SK-N-SH treated with all-trans-retinoic acid at 6 μM for 48 hours (cell line): ENCODE data around the gene DPYD.

ENCODE experiments used
- ARNTL ChIP-seq: fragments of 450-650 bp; formaldehyde crosslinking; IDR thresholded peaks from 2 replicates; pipeline ENCODE4 v1.5.0; 2020; ENCODE audit warnings: low read depth, mild to moderate bottlenecking, moderate library complexity, borderline replicate concordance
- ESRRG ChIP-seq: fragments of 250-450 bp; sonication (Bioruptor Pico); IDR thresholded peaks from 2 replicates; pipeline ENCODE4 v1.6.1; 2021; ENCODE audit warnings: mild to moderate bottlenecking
- PATZ1 ChIP-seq: fragments of 250-450 bp; sonication (Bioruptor Pico); IDR thresholded peaks from 2 replicates; pipeline ENCODE4 v1.8.0; 2020; ENCODE audit warnings: mild to moderate bottlenecking, moderate library complexity, borderline replicate concordance
- POU6F1 ChIP-seq: fragments of 250-450 bp; sonication (Bioruptor Pico); IDR thresholded peaks from 2 replicates; pipeline ENCODE4 v1.8.0; 2021; ENCODE audit warnings: low read depth, mild to moderate bottlenecking, moderate library complexity, borderline replicate concordance
- PPARA ChIP-seq: fragments of 250-450 bp; sonication (Bioruptor Pico); IDR thresholded peaks from 2 replicates; pipeline ENCODE4 v1.5.0; 2020; ENCODE audit warnings: mild to moderate bottlenecking, borderline replicate concordance
- RARB ChIP-seq: fragments of 250-450 bp; sonication (Bioruptor Pico); IDR thresholded peaks from 2 replicates; pipeline ENCODE4 v1.8.0; 2021; ENCODE audit warnings: mild to moderate bottlenecking, moderate library complexity
- SNAI2 ChIP-seq: fragments of 250-450 bp; sonication (Bioruptor Pico); IDR thresholded peaks from 2 replicates; pipeline ENCODE4 v1.5.0; 2020; ENCODE audit warnings: mild to moderate bottlenecking, moderate library complexity
- ZC3H10 ChIP-seq: fragments of 250-450 bp; sonication (Bioruptor Pico); IDR thresholded peaks from 2 replicates; pipeline ENCODE4 v1.5.1; 2021; ENCODE audit warnings: mild to moderate bottlenecking, moderate library complexity
- ZFP3 ChIP-seq: fragments of 250-450 bp; sonication (Bioruptor Pico); IDR thresholded peaks from 2 replicates; pipeline ENCODE4 v1.5.0; 2020; ENCODE audit warnings: mild to moderate bottlenecking, moderate library complexity
- ZFP30 ChIP-seq: fragments of 450-650 bp; formaldehyde crosslinking; IDR thresholded peaks from 2 replicates; pipeline ENCODE4 v1.5.0; 2022; ENCODE audit warnings: mild to moderate bottlenecking, moderate library complexity
- ZNF70 ChIP-seq: fragments of 450-650 bp; formaldehyde crosslinking; IDR thresholded peaks from 2 replicates; pipeline ENCODE4 v1.5.0; 2020; ENCODE audit warnings: mild to moderate bottlenecking, moderate library complexity
- TF ChIP-seq, protein P1 (sequence below): fragments of 250-450 bp; sonication (Bioruptor Pico); IDR thresholded peaks from 2 replicates; pipeline ENCODE4 v1.5.1; 2021; ENCODE audit warnings: mild to moderate bottlenecking, moderate library complexity
- TF ChIP-seq, protein P2 (sequence below): fragments of 250-450 bp; sonication (Bioruptor Pico); IDR thresholded peaks from 2 replicates; pipeline ENCODE4 v1.5.0; 2020; ENCODE audit warnings: mild to moderate bottlenecking, moderate library complexity

GRCh38 chr1:97938285-97938642 is 17.4 kb upstream of the DPYD start:
- TF ChIP-seq SNAI2 (CRISPR knock-in tag) (no peak), ZFP30 (CRISPR knock-in tag) (no peak), PATZ1 (CRISPR knock-in tag) (no peak), ZFP3 (CRISPR knock-in tag) (no peak), ZNF70 (CRISPR knock-in tag) (no peak), ZC3H10 (CRISPR knock-in tag) (no peak), ARNTL (no peak), POU6F1 (no peak), RARB (CRISPR knock-in tag) (no peak), PPARA (CRISPR knock-in tag) (no peak), ESRRG (CRISPR knock-in tag) (no peak)
- TF ChIP-seq, protein P1, sequence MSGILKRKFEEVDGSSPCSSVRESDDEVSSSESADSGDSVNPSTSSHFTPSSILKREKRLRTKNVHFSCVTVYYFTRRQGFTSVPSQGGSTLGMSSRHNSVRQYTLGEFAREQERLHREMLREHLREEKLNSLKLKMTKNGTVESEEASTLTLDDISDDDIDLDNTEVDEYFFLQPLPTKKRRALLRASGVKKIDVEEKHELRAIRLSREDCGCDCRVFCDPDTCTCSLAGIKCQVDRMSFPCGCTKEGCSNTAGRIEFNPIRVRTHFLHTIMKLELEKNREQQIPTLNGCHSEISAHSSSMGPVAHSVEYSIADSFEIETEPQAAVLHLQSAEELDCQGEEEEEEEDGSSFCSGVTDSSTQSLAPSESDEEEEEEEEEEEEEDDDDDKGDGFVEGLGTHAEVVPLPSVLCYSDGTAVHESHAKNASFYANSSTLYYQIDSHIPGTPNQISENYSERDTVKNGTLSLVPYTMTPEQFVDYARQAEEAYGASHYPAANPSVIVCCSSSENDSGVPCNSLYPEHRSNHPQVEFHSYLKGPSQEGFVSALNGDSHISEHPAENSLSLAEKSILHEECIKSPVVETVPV, result no peak
- TF ChIP-seq, protein P2, sequence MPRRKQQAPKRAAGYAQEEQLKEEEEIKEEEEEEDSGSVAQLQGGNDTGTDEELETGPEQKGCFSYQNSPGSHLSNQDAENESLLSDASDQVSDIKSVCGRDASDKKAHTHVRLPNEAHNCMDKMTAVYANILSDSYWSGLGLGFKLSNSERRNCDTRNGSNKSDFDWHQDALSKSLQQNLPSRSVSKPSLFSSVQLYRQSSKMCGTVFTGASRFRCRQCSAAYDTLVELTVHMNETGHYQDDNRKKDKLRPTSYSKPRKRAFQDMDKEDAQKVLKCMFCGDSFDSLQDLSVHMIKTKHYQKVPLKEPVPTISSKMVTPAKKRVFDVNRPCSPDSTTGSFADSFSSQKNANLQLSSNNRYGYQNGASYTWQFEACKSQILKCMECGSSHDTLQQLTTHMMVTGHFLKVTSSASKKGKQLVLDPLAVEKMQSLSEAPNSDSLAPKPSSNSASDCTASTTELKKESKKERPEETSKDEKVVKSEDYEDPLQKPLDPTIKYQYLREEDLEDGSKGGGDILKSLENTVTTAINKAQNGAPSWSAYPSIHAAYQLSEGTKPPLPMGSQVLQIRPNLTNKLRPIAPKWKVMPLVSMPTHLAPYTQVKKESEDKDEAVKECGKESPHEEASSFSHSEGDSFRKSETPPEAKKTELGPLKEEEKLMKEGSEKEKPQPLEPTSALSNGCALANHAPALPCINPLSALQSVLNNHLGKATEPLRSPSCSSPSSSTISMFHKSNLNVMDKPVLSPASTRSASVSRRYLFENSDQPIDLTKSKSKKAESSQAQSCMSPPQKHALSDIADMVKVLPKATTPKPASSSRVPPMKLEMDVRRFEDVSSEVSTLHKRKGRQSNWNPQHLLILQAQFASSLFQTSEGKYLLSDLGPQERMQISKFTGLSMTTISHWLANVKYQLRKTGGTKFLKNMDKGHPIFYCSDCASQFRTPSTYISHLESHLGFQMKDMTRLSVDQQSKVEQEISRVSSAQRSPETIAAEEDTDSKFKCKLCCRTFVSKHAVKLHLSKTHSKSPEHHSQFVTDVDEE (CRISPR knock-in tag), result no peak
